ENCODE results near the gene GAB1. TPM values are rescaled to one million over a fixed set of nuclear protein-coding genes. Genes with fewer than 3 reads are reported as not detected.

The GAB1 gene
- total and polyA plus RNA-seq, 8 donors = 43.5 to 109 (median 90.7) TPM

GRCh38 chr4:143441678-143442077, 105.0 kb downstream of the GAB1 start:
- no peak for ATAC-seq
- Histone ChIP-seq H3K9me3 (no peaks in the 10 kb centered on the region), H3K36me3 (peaks cover 0 to 19% of the 10 kb centered on the region in 2 donors), H3K4me1 (no peaks in the 10 kb centered on the region), H3K27me3 (no peaks in the 10 kb centered on the region), H3K27ac (no peak overlapping the region), H3K4me3 (no peak overlapping the region)
- DNase-seq = no peak
- intact Hi-C loops (cut with DNase I) = no loop called here
- TF ChIP-seq CTCF (IDR thresholded peaks at IDR 0.05) = no peak

DNA sequence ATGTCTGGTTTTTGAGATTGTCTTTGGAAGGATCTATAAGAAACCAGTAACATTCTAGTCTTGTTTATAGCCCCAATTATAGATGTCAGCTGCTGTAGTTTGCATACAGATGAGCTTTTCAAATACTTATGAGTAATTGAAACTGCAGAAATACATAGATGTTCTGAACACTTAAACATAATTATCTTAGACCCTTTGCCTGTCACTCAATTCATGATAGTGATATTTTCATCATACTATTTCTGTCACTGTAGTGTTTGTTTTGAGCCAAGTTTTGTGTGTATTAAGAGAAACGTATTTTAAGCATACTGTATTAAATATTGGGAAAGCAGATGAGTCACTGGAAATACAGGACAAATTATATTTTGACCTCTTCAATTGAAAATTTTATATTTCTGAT, 107.1 kb downstream of the GAB1 start:
- H3K27ac ChIP-seq = no peak overlapping the region
- TF ChIP-seq CTCF (IDR thresholded peaks at IDR 0.05) = no peak
- no peaks in the 10 kb centered on the region for H3K9me3 ChIP-seq
- ATAC-seq (no peak), DNase-seq (no peak)
- no peaks in the 10 kb centered on the region for H3K4me1 ChIP-seq
- H3K4me3 ChIP-seq = no peak overlapping the region
- intact Hi-C loops (cut with DNase I) = no loop called here
- no peaks in the 10 kb centered on the region for H3K27me3 ChIP-seq
- H3K36me3 ChIP-seq = peaks cover 0 to 10% of the 10 kb centered on the region in 2 donors

- no peak overlapping the region for H3K4me3 ChIP-seq
- DNase-seq (no peak), ATAC-seq (no peak)
- no peaks in the 10 kb centered on the region for H3K9me3 ChIP-seq
- intact Hi-C loops (cut with DNase I) = no loop called here
- H3K27me3 ChIP-seq = no peaks in the 10 kb centered on the region
- no peak overlapping the region for H3K27ac ChIP-seq
- no peak for TF ChIP-seq CTCF (IDR thresholded peaks at IDR 0.05)
- no peaks in the 10 kb centered on the region for H3K4me1 ChIP-seq
- no peaks in the 10 kb centered on the region for H3K36me3 ChIP-seq
Measured at GRCh38 chr4:143451186-143451585, 114.5 kb downstream of the GAB1 start.

GRCh38 chr4:143455211-143455610, 118.5 kb downstream of the GAB1 start:
- no peak for ATAC-seq
- H3K27ac ChIP-seq = no peak overlapping the region
- DNase-seq = no peak
- intact Hi-C loops (cut with DNase I) = no loop called here
- peaks cover 0 to 2% of the 10 kb centered on the region in 2 donors for H3K36me3 ChIP-seq
- no peak for TF ChIP-seq CTCF (IDR thresholded peaks at IDR 0.05)
- no peaks in the 10 kb centered on the region for H3K4me1 ChIP-seq
- H3K27me3 ChIP-seq = no peaks in the 10 kb centered on the region
- H3K9me3 ChIP-seq = no peaks in the 10 kb centered on the region
- H3K4me3 ChIP-seq = no peak overlapping the region

DNA sequence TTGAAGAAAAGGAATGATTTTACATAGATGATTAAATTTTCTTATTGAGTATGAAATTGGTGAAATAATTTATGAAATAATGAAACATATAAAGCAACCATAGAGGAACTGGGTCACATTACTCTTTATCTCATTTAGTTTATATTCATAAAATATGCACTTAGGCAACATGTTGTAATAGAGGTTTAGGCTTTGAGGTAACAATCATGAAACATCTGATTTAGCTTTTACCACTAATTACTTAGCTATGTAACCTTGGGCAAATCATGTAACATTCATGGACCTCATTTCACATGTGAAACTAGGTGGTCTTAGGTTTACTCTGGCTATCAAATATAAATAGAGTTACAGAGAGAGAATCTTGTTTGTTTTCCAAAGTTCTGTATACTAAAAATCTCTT, 122.3 kb downstream of the GAB1 start:
- H3K36me3 ChIP-seq = peaks cover 0 to 32% of the 10 kb centered on the region in 2 donors
- no peaks in the 10 kb centered on the region for H3K4me1 ChIP-seq
- no peak overlapping the region for H3K27ac ChIP-seq
- H3K9me3 ChIP-seq = no peaks in the 10 kb centered on the region
- no peak for DNase-seq
- intact Hi-C loops (cut with DNase I) = no loop called here
- no peak for TF ChIP-seq CTCF (IDR thresholded peaks at IDR 0.05)
- no peaks in the 10 kb centered on the region for H3K27me3 ChIP-seq
- no peak overlapping the region for H3K4me3 ChIP-seq
- ATAC-seq = no peak
